PC-9 (cell line): ENCODE data around the gene GOLT1B.

Experiments used
- CTCF ChIP-seq: fragments of 200-600 bp; sonication (generic); conservative IDR thresholded peaks from 2 replicates; pipeline ENCODE4 v1.6.1; 2017; ENCODE audit warnings: mixed run types, antibody characterized with exemption, mild to moderate bottlenecking, moderate library complexity
- EZH2 ChIP-seq: fragments of 200-600 bp; sonication (generic); IDR thresholded peaks from 2 replicates; pipeline ENCODE4 v1.8.0; 2017; ENCODE audit warnings: antibody characterized with exemption, low read depth

DNA sequence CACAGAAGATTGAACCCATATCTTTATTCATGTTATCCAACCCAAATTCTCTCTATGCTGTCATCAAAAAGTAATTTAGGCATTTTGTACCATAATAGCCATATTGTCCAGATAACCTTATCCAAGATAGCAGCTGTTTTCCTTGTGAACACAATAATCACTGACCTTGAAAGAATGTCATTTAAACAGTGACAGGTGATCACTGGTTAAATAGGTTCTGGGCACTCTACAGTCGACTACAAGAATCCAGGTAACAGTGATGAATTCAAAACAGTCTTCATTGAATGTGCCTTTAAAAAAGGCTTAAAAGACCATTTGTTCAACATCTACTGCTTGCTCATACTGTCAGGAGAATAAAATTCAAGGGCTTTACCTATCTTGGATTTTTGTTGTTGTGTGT is 20.0 kb downstream of the GOLT1B start:
- no peak for TF ChIP-seq CTCF
- TF ChIP-seq EZH2: no peak
